Natural killer cell (primary cell): ENCODE data around the gene COL20A1. TPM values are rescaled to one million over a fixed set of nuclear protein-coding genes. Genes with fewer than 3 reads are reported as not detected.

Experiments used
- ATAC-seq, 3 donors: fragments of 150-1000 bp in 2 of 3; fragments of 200-7000 bp in 1 of 3; cut with Tn5 transposase; 1 replicate in 1 of 3; 2 replicates in 2 of 3; pipeline ENCODE4 v1.10.0; 2021; ENCODE audit warnings: mild to moderate bottlenecking in 2 of 3, moderate library complexity in 2 of 3
- DNase-seq, 2 donors: peaks; one replicate each; pipeline versions ENCODE4 v3.0.0 to v3.0.0-alpha.2; 2013 to 2021; ENCODE audit warnings: mixed read lengths in 1 of 2
- H3K27ac ChIP-seq: one replicate; pipeline ENCODE4 v1.5.1; 2013; ENCODE audit warnings: mild to moderate bottlenecking, low read length
- H3K27me3 ChIP-seq: one replicate; pipeline ENCODE4 v1.6.1; 2013; ENCODE audit warnings: low read length; ENCODE audit not compliant: control insufficient read depth, insufficient read depth
- H3K36me3 ChIP-seq: one replicate; pipeline ENCODE4 v1.6.1; 2013; ENCODE audit warnings: low read length; ENCODE audit not compliant: control insufficient read depth, insufficient read depth
- H3K4me1 ChIP-seq: one replicate; pipeline ENCODE4 v1.6.1; 2013; ENCODE audit warnings: low read length; ENCODE audit not compliant: control insufficient read depth, insufficient read depth
- H3K4me3 ChIP-seq: one replicate; pipeline ENCODE4 v1.5.1; 2013; ENCODE audit warnings: low read length
- H3K9me3 ChIP-seq: one replicate; pipeline ENCODE4 v1.6.1; 2013; ENCODE audit warnings: low read length; ENCODE audit not compliant: control insufficient read depth, insufficient read depth
- H3K27ac Mint-ChIP-seq, 2 donors: one replicate each; pipeline ENCODE4 v1.8.0; 2022; ENCODE audit warnings: mild to moderate bottlenecking in 2 of 2, mixed read lengths in 2 of 2, moderate library complexity in 1 of 2
- H3K27me3 Mint-ChIP-seq, 2 donors: one replicate each; pipeline ENCODE4 v1.8.0; 2022; ENCODE audit warnings: low read depth in 2 of 2, mixed read lengths in 2 of 2
- H3K36me3 Mint-ChIP-seq: one replicate; pipeline ENCODE4 v1.8.0; 2022; ENCODE audit warnings: mixed read lengths
- H3K4me1 Mint-ChIP-seq, 2 donors: one replicate each; pipeline ENCODE4 v1.8.0; 2022; ENCODE audit warnings: mixed read lengths in 2 of 2
- H3K4me3 Mint-ChIP-seq: one replicate; pipeline ENCODE4 v1.8.0; 2022; ENCODE audit warnings: mild to moderate bottlenecking, moderate library complexity, mixed read lengths
- H3K9me3 Mint-ChIP-seq, 2 donors: one replicate each; pipeline ENCODE4 v1.8.0; 2022; ENCODE audit warnings: mixed read lengths in 2 of 2
- CTCF ChIP-seq: fragments of 200-600 bp; IDR thresholded peaks from one replicate; pipeline ENCODE4 v1.8.0; 2022; ENCODE audit warnings: antibody characterized with exemption
- whole genome bisulfite sequencing: methylation state at CpG from one replicate; pipeline ENCODE4 v1.1.7; 2013; ENCODE audit warnings: missing lambda C conversion rate; ENCODE audit not compliant: insufficient coverage; 5-methylcytosine and 5-hydroxymethylcytosine counted together
- intact Hi-C: fragments of 100-400 bp; cut with micrococcal nuclease; formaldehyde crosslinking; loops from one replicate; pipeline ENCODE4 v1.14.2; 2022
- total RNA-seq, 4 donors: library from RNA; stranded (reverse); fragments of 120-200 nt in 1 of 4; gene quantifications; one replicate each; pipeline versions ENCODE4 v1.2.3 to v1.2.4, GENCODE V29; 2013 to 2022

The COL20A1 gene
- total RNA-seq, 3 donors from 2014 or later (not counting 1 experiment from before 2014, with no cell fraction given): 0.12 to 0.33 TPM; not detected in 1

DNA sequence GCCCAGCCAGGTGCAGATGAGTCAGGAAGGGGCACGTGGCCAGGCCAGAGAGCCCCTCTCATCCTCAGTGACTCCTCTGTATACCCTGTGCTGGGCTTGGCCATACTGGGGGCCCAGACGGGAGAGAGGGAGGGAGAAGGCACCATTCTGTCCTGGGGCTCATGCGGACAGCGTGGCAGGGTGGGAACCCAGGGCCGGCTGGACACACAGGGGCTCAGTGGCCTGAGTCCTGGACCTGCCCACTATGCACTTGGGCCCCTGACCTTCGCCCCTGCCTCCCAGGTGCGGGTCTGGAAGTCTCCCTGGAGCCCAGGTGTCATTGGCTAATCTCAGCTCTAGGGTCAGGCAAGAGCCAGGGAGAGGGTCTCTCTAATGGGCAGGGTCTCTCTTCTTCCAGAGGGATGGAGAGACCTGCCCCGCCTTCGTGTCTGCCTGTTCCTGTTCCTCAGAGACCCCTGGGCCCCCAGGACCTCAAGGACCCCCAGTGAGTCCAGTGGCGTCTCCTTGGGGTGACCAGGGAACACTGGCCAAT lies 27.7 kb downstream of the COL20A1 start:
- 72% methylated on average over 10 of the region's 10 CpGs for WGBS
- no peaks in the 10 kb centered on the region for H3K9me3 ChIP-seq
- no peaks in the 10 kb centered on the region for H3K36me3 Mint-ChIP-seq
- H3K27ac ChIP-seq: no peak overlapping the region
- no peak for ATAC-seq
- no peak for DNase-seq
- H3K4me3 ChIP-seq: no peak overlapping the region
- no peak overlapping the region for H3K4me3 Mint-ChIP-seq
- intact Hi-C loops: no loop called here
- peaks cover 6 to 16% of the 10 kb centered on the region in 2 donors for H3K27me3 Mint-ChIP-seq
- no peak for TF ChIP-seq CTCF
- H3K4me1 Mint-ChIP-seq: no peaks in the 10 kb centered on the region
- no peaks in the 10 kb centered on the region for H3K36me3 ChIP-seq
- peaks cover 8% of the 10 kb centered on the region for H3K4me1 ChIP-seq
- H3K27me3 ChIP-seq: no peaks in the 10 kb centered on the region
- H3K27ac Mint-ChIP-seq: no peak overlapping the region
- H3K9me3 Mint-ChIP-seq: no peaks in the 10 kb centered on the region

GRCh38 chr20:63321148-63321831 lies 28.3 kb downstream of the COL20A1 start:
- Mint-ChIP-seq H3K36me3 (no peaks in the 10 kb centered on the region), H3K4me3 (no peak overlapping the region), H3K27ac (no peak overlapping the region), H3K9me3 (no peaks in the 10 kb centered on the region), H3K27me3 (peaks cover 6 to 16% of the 10 kb centered on the region in 2 donors), H3K4me1 (no peaks in the 10 kb centered on the region)
- DNase-seq: no peak
- intact Hi-C loops: no loop called here
- WGBS: 82% methylated on average over 20 of the region's 20 CpGs
- no peaks in the 10 kb centered on the region for H3K27me3 ChIP-seq
- TF ChIP-seq CTCF: no peak
- no peak for ATAC-seq
- H3K4me1 ChIP-seq: peaks cover 14% of the 10 kb centered on the region
- no peaks in the 10 kb centered on the region for H3K36me3 ChIP-seq
- H3K4me3 ChIP-seq: no peak overlapping the region
- H3K27ac ChIP-seq: no peak overlapping the region
- peaks cover 5% of the 10 kb centered on the region for H3K9me3 ChIP-seq

DNA sequence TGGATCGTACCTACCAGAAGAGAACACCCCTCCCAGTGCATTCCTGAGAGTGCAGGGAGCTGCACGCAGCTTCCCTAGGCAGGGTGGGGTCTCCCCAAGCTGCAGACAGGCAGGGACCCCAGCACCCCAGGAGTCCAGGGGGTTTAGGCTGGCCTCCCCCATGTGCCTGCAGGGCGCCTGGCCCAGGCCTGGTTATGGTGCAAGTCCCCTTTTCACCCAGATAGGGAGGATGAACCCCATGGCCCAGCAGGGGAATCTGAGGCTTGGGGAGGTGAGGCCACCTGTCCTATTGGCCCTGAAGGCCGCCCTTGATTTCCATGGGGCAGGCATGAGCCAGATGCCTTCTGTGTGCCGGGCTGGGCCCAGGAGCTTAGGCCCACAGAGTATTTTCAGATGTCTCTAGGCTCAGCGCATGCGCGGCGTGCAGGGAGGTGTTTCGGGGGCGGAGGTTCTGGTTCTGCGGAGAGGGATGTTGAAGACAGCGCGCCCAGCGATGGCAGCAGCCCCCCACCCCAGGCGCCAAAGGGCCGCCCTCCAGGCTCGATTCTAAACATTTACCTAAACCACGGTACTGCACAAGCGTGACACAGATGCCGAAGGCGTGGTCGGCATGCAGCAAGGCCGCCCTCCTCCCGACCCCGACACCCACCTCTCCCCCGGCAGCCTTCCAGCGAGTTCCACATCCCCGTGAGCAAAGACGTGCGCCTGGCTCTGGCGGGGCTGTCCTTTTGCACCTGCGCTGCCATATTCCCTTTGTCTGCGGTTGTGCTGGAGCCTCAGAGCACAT lies 29.4 kb downstream of the COL20A1 start:
- no peak for TF ChIP-seq CTCF
- Histone ChIP-seq H3K4me3 (no peak overlapping the region), H3K27me3 (no peaks in the 10 kb centered on the region), H3K27ac (no peak overlapping the region), H3K36me3 (no peaks in the 10 kb centered on the region), H3K4me1 (peaks cover 24% of the 10 kb centered on the region), H3K9me3 (peaks cover 15% of the 10 kb centered on the region)
- no peak for DNase-seq
- Mint-ChIP-seq H3K4me3 (no peak overlapping the region), H3K9me3 (no peaks in the 10 kb centered on the region), H3K27me3 (peaks cover 6 to 16% of the 10 kb centered on the region in 2 donors), H3K36me3 (no peaks in the 10 kb centered on the region), H3K4me1 (peaks cover 0 to 5% of the 10 kb centered on the region in 2 donors), H3K27ac (no peak overlapping the region)
- 80% methylated on average over 34 of the region's 34 CpGs for WGBS
- intact Hi-C loops: no loop called here
- no peak for ATAC-seq
